Stimulated activated CD4-positive, alpha-beta T cell treated with anti-CD3 and anti-CD28 coated beads, TNF-alpha, amount 100 ng/mL, for 48 hours (primary cell): Measurements from ENCODE around the gene LRRC10B.
A peak's percentile ranks its signal among the peaks of the same experiment; 100 is the strongest.

Experiments
- DNase-seq, 3 donors: peaks; one replicate each; pipeline ENCODE4 v3.0.0-alpha.2; 2020; ENCODE audit warnings: low read depth in 3 of 3

LRRC10B gene

DNA sequence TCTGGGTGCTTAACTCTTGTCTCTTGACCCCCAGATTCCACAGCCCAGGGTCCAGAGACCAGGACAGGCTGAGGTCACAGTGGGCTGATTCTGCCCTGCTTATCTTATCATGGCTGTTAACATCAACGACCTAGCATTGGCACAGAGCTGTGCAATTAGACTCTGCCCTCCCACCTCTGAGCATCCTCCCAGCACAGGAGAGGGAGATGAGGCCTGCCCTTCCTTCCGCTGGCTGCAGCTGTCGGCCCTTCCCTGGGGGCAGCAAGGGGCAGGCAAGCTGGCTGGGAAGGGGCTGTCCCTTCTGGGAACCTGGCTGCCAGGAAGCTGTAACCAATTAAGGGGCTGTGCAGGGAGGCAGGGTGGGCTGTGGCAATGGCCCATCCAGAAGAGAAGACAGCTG, 22.5 kb downstream of the LRRC10B start:
- DNase-seq: no peak

DNA sequence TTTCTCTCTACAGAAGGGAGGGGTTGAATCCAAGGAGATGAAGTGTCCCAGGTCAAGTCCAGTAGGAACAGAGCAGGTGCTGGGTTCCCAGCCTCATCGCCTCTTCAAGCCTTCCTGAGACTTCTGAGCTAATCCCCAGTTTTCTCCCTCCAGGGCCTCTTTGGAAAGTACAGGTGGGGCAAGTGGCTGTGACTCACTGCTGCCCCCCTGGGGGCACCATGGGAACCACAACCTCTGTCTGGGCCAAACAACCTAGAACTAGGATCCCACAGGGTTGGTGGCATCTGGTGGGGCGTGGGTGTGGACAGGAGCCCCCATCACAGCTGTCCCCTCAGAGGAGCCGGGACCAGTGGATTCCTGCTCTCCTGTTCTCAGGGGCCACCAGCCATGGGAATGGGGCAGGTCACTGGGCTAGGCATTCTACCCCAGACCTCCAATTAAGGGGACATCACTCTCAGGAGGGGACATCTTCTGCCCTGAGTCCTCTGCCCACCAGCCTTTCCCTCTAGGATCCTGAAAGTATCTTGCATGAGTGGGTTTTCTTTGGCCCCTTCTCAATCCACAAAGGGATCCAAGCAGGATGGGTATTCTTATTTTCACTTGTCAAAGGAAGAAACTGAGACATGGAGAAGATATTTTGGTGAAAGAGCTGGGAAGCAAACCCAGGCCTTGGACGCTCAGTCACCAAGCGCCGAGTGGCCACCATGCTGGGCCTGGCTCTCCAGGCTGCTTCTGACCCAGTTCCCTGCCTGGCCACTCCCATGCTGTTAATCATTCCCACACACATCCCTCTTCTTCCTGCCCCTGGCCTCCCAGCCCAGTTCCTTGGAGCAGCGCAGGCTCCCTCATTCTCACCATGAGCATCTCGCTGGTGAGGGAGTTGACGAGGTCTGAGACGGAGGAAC, 23.8 kb downstream of the LRRC10B start:
- DNase-seq: peak in 2 of 3 donors; percentile 19 to 27

DNA sequence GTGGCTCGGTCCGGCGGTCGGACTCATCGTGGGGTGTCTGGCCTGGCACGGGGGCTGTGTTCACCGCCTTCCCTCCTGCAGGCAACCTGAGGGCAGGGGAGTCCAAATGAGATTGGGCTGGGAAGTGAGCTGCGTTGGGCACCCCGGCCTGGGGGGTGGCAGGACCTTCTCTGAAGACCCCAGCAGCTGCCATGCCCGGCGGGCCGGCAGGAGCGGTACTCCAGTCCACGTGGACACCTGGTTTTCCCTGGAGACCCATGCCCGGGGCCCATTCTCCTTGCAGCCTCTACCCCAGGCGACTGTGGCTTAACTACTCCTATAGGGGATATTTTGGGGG, 24.5 kb downstream of the LRRC10B start:
- DNase-seq: no peak

DNA sequence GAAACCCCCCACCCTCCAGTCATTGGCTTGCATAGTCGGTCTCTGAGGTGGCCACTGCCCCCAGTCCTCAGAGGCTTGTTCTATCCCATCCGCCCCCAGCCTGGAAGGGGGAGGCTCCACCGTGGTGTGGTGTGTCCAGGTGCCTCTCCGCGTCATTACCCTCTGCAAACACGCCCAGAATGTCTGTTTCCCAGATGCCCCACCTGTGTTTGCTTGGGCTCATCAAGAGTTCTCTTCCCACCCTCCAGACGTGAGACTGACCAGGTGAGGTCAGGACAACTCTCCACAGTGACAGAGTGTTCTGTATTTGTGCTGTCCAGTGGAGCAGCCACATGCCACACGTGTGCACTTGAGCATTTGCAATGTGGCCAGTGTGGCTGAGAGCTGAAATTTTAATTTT, 24.9 kb downstream of the LRRC10B start:
- DNase-seq: no peak

DNA sequence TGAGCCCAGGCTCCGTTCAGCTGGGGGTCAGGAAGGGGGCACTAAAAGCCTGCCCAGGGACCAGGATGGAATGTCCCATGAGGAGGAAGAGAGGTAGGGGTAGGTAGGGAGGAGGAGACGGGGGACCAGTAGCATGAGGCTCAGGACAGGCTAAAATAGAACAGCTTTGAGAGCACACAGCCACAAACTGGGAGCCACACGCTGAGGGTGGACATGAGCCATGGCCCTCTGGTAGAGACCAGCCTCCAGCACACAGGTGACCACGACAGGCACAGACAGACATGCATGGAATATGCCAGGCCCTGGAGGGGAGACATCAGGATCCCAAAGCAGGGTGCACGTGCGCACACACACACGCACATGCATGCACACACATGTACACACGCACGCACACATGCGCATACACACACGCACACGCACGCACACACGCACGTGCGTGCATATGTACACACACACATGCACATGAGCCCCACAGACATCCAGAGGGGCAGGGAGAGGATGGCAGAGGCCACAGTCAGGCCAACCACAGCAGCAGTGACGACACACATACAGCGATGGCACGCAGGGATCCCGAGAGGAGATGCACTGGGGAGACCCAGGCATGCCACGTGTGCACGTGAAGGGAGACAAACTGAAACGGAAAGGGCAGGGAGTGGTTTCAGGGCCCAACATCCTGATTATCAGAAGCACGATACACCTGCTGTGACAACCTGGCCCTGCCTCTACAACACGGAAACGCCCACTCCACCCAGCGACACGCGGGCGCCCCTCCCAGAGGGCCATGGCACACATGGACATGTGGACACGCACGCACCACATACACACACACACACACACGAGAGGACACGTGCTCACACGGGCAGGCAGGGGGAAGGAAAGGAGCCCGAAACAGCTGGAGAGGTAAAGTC, 25.7 kb downstream of the LRRC10B start:
- DNase-seq: no peak

DNA sequence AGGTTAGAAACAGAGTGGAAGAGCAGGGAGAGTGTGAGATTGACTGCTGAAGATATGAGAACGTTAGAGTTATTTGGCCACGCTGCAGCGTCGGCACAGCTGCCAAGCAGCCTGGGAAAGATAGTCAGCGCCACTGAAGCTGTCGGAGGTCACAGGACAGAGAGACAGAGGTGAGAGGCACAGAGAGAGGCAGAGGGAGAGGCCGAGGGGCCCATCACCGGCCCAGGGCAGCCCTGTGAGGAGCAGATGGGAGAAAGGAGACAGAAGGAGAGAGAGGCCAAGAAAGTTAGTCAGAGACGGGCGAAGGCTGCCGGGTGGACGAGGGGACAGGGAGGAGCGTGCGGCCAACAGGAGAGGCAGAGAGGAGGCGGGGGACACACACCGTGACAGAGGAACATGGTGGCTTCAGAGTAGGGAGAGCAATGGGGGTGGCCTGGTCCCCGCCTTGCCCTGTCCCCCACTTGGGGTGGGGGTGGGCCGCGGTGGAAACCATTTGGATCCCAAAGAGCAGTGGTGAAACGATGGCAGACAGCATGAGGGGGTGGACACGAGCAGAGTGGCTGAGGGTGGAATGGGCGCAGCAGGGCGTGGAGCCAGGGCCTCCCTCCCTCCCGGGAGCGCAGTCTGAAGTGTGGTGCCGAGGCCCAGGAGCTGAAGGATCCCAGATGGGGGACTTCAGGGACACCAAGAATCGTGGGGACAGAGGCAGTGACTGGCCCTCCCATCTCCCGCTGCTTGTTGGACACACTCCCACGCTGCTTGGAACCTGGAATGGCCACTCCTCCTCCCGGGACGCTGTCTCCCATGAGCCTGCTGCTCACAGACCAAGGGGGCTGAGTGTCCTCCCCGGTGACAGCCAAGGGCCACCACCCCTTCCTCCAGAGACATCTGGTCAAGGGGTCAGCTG, 26.6 kb downstream of the LRRC10B start:
- DNase-seq: no peak

DNA sequence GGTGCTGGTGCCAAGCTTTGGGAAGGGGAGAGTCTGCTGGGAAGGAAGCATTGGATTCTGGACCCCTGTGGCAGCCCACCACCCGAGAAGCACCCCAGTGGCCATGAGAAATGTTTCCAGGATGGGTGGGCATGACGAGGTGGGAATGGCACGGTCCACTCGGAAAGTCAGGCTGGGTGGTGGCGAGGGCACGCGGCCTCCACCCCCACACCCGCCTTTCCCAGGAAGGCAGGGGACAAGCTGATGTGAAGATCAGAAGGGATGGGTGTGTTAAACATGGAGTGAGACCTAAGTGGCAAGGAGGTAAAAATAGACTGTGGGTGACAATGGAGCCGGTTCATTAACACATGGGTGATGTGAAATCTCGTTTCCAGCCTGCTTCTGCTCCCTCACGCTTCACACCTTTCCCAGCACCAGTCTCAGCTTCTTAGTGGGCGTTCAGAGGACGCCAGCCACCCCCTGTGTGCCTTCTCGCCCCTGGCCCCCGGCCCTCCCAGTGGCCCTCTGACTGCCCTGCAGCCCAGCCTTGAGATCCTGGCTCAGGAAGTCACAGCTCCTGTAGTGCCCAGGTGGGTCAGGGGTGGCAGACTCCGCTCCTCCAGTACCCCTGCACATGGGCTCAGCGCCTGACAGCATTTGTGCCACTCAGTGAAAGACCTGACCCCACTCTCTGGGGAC, 27.6 kb downstream of the LRRC10B start:
- no peak for DNase-seq

DNA sequence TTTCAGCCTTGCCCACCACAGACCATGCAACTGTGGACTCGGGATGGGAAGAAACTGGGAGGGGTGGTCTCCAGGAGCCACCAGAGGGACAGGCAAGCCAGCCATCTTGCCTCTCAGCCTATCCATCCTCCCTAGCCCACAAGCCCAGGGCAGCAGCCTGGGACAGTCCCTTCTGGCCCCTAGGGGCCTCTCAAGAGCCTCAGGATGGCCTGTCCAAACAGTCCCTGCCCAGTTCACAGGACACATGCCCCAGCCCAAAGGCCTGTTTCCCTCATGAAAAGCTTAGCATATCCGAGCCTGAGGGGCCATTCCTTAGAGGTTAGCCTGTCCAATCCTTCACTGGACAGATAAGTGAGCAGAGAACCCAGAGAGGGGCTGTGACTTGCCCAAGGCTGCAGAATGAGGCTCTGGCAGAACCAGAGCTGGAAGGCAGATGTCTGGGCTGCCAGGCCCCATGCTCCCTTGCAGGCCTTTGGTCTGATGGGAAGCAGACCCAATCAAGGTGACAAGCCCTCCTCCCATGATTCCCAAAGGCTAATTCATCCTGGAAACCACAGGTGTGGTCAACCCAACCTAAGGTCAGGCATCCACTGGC, 28.2 kb downstream of the LRRC10B start:
- DNase-seq: no peak

DNA sequence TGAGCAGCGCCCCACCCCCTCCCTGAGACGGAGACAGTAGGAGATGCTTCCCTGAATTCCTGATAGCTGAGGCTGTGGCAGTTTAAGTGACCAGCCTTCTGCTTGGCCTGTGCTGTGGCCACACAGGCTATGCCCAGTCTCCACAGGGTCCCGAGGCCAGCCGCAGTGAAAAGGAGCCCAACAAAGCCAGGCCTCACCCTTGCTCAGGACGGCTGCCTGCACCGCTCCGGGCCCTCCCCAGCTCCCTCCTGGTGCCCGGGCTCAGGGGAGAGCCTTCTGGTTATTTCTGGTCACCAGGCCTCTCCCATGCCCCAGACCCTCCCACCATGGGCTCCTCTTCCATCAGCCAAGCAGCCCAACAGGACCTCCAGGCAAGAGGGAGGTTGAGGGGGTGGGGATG, 28.8 kb downstream of the LRRC10B start:
- no peak for DNase-seq

DNA sequence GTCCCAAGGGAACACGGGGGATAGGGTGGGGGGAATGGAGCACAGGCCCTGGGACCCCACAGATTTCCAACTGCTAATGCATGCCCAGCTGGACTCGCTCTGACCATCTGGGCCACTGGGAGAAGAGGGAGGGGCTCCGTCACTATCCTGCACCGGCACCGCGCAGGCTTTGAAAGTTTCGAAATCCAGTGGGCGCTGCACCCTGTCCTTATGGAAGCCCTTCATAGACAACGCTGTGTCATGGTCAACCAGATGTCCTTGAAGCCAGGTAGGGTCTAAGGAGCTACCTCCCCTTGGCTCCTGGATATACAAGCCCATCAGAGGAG, 30.1 kb downstream of the LRRC10B start:
- no peak for DNase-seq

DNA sequence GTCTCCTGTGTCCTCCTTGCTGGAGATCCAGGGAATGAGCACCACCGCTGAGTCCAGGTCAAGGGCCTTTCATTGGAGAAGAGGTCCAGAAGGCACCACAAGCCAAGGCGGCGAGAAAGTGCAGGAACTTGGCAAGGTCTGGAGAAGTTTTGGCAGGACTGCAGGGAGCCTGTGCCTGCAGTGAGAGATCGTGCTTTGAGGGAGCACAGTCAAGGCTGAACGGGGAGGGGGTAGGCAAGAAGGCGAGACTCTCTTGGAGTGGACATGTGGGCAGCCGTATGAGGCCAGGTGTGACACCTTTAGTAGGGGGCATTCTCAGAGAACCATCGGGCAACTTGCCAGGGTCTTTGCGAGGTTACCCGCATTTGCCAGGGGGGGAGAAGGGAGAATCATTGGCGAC, 30.5 kb downstream of the LRRC10B start:
- no peak for DNase-seq

DNA sequence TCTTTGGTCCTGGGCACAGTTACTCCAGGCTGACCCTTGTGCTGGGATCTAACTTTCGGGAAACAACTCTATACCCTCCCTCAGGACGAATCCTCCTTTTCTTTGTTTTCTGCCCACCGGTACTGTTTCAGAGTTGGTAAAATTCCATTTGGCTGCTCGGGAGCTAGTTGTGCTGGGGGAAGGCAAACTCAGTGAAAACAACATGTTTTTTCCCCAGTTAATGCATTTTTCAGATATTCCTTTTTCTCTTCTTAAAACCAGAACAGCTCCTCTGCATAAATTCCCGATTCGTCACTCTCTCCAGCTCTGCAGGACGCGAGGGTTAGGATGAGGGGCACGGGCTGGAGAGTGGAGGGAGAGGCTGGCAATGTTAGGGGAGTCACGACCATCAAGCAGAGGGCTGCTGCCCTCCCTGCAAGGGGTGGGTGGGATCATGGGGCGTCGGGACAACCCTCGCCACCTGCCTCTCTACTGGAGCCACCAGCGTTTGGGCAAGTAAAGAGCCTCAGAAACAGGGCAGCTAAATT, 31.3 kb downstream of the LRRC10B start:
- DNase-seq: no peak

DNA sequence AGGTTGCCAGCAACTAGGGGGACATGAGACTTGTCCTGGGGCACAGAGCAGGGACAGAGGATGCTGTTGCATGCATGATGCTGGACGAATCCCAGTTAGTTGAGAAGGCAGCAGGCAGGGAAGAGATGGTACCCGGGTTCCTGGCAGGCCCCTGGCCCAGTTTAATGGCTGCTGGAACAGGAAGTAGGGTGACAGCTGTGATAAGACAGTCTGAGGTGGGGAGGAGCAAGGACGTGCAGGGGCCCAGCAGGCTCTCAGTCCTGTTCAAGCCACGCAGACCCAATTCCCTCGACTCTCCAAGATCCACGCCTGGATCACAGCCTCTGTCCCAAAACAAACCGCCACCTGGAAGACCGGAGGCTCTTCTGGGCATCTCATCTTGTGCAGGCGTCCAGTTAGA, 32.0 kb downstream of the LRRC10B start:
- DNase-seq: no peak

DNA sequence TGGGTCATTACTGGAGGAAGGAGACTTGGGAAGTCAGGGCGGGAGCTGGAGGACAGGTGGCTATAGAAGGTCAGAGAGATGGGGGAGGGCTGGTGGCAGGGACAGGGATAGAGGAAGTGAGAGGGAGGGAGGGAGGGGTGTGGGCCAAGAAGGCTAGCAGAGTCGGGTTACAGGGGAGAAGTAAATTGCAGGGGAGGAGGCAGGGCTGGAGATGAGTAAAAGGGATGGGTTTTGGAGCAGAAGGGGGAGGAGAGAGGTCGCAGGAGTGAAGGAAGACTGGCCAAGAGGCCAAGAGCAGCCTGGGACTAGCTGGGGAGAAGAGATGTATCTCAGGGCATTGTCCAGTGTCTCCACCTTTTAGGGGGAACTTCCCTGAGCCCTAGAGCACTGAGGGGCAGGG, 33.0 kb downstream of the LRRC10B start:
- DNase-seq: no peak

DNA sequence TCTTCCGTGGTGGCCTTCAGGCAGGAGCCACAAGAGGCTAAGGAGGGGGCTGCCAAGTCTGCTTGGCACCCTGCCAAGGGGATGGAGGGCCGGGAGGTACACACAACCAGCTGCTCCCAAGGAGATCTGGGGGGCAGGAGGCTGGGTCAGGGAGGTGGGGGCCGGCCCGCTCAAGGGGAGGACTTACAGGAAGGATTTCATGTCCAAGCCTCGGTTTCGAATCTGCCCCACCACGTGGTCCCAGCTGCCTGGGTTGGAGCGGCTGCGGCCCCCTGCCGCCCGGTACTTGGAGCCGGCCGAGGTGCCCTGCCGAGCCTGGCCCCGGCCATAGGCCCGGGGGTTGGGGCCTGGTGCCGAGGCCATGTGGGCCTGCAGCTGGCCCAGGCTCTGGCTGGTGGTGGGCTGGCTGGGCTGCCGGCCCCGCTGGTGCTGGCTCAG, 33.5 kb downstream of the LRRC10B start:
- no peak for DNase-seq

DNA sequence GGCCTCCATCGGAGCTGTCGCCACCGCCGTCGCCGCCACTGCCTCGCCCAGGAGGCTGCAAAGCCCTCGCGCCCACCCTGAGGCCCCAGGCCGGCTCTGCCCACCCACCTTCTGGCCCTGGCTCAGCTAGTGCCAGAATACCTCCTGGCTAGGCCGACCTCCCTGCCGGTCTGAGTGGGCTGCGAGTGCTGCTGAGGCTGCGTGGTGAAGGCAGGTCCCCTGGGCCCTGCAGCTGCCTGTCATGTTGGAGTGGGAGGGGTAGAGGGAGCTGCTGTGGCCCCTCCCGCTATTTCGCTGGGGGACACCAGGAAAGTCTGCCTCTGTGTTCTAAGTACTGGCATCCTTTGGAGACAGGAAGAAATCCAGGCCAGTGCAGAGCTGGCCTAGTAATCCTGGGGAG, 34.2 kb downstream of the LRRC10B start:
- DNase-seq: no peak

DNA sequence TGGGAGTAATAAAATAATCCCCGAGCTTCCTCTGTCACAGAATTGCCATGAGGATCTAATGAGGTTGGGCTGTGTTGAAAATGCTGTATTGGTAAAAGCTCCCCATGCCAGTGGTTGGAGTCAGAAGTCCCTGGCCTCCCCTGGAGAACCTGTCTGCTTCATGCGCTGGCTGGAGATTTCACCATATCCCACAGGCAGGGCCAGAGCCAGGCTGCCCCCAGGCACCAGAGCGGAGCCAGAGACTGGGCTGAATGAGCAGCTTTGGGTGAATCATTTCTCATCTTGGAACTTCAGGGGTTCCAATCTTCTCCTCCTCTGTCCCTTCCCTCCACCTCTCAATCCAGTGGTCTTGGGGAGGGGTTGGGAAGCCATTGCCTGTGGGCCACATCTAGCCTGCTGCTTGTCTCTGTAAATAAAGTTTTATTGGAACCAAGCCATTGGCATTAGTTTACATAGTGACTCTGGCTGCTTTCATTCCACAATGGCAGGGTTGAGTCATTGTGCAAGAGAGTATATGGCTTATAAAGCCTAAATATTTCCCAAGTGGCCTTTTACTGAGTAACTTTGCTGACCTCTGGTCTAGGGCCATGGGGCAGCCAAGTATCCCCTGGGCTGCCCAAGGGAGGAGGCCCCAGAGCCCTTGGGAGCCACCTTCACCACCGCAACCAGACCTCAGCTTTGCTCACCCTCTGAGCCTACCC, 35.2 kb downstream of the LRRC10B start:
- no peak for DNase-seq

DNA sequence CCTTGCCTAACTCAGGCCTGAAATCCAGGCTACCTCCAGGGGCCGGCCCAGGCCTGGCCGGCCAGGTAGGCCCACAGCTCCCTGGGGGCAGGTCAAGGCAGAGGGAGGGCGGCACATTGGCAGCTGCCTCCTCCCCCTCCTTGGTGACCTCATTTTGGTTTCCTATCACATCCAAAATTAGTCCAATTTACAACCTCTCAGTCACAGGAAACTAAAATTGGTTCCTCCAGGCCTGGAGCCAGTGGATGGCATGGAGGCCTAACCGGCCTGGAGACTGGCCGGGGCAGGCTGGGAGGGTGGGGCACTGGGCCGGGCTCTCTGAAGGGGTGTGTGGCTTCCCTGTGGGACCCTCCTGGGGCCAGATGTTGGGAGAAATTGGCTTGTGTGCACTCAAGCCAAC, 35.9 kb downstream of the LRRC10B start:
- no peak for DNase-seq

DNA sequence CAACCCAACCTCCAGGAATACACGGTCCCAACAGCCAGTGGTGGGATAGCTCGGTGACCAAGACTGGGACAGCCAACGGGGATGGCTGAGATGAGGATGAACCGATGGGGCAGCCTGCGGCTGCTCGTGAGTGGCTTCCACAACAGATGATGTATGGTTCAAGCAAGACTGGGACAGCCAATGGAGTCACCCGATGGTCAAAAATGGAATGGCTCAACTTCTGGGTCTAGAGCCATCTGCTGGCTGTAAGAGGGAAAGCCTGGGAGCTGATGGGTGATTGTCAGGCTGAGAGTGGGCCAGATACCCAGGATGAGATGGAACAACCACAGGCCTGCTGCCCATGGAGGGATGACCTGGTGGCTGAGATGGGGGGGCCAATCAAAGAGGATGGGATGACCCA, 36.8 kb downstream of the LRRC10B start:
- no peak for DNase-seq

DNA sequence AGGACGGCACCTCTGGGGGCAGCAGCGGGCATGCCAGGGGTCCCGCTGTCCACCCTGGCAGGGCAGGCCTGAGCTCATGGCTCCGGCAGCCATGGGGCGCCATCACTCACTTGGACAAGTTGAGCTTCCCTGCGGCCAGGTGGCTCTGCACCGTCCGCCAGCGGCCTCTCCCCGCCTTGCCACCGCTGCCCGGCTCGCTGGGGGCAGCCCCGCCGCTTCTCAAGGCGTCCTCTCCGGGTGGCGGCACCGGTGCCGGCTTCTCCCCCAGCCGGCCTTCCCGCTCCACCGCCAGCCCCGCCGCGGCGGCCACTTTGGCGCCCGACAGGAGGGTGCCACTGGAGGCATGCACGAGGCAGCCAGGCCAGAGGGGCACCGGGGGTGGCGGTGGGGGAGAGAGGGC, 37.4 kb downstream of the LRRC10B start:
- no peak for DNase-seq
